ENCODE measurements around the gene FOXP1.

- no peak for TF ChIP-seq CTCF (IDR thresholded peaks at IDR 0.05)
- no peak for TF ChIP-seq POLR2A (IDR thresholded peaks at IDR 0.05)
Measured at GRCh38 chr3:71395927-71396695, 187.4 kb downstream of the FOXP1 start.
